ENCODE results near the gene FAM171A1.

The FAM171A1 gene

DNA sequence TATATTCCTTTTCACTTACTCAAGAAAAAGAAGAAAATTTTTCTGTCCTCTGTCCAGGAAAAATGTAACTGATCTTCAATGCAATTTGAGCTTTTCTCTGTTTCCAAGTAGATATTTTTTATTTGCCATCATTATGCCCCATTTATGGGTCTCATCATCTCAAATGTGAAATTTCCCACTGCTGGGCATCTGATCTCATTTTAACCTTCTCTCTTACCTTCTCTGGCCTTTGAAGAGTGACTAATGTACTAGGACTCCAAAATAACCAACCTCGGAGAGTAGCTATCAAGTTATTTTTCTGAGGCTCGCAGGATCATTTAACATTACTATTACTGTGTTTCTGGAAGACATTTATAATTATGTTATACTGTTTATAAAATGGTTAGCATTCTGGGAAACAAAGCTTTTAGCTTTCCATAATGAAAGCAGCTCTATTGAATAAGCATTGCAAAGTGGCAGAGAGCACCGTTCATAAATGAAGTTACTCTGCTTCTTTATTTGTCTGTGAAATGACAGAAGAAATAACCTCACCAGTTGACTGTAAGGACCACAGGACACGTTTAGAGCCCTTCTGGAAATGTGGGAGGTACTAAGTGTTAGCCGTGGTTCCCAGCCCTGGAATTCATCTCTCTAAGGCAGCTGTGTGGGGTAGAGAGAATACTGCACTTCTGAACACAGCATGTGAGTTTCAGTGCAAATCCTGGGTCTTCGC, 169.3 kb downstream of the FAM171A1 start:
- DNase-seq = no peak

DNA sequence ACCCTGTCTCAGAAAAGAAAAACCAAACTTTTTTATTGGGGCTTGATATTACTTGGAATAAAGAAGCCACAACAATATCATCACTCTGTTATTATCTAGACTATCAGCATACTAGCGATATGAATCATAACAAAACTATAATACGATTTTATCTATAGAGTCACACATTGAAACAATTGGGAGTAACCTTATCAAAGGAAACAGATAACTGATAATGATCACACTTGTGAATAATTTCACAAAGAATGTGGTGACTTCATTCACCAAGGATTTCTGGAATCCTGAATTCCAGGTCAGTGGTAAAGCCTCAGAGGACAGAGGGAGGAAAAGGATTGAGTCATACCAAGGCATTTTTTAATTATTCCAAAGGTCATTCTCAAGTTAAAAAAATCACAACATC, 170.5 kb downstream of the FAM171A1 start:
- no peak for DNase-seq

DNA sequence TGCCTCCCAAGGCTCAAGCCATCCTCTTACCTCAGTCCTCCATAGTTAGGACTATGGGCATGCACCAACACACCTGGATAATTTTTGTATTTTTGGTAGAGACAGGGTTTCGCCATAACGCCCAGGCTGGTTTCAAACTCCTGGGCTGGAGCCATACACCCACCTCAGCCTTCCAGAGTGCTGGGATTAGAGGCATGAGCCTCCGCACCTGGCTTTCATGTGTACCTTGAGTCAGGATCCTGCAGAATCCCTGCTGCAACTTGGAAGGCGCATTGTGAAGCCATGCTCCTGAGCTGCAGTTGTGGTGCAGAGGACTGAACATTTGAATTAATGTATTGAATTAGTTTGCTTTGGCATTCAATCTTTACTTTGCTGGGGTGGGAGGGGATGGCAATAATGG, 173.2 kb downstream of the FAM171A1 start:
- no peak for DNase-seq

DNA sequence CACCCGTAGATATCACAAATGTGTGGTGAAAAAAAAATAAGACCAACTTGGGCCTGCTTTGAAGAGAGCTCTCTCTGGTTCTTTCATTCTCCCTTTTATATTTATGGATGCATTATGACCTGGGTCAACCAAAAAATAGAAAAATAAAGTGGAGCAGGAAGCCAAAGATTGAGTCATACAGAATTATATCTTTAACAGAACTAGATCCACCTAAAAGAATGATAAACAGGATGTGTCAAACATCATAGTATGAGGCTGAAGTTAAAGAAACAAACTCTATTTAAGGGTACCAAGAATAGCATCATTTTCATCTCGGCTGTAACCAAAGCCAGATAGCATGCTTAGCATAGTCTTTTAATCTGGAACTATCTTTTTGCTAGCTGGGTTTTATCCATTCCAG, 173.8 kb downstream of the FAM171A1 start:
- DNase-seq = no peak

DNA sequence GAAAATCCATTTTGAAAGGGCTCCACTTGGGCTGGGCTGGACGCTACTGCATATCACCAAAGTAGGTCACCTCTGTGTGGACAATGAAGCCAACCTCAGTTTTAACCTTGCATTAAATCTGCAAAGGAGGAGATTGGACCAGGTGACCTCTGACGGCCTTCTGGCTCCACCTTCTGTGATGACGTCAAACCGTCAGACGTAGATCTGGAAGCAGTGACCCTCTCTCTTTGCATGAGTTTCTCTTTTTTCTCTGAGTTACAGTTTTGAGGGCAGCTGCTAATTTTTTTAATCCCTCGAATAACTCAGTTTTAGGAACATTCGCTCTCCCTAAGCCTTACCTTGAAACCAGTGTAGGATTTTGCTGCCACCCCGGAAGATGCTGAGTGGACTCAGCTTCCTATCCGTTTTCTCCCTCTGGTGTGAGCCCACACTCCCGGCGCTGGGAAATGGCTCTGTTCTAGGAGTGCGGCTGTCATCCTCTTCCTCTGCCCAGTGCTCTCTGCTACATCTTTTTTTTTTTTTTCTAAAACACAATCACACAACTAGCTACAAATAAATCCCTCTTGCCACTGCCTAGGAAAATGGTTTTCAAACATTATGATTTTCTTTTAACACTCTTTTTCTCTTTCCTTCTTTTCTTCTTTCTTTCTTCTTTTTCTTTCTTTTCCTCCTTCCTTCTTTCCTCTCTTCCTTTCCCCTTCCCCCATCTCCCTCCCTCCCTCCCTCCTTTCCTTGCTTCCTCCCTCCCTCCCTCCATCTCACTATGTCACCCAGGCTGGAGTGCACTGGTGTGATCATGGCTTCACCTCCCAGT, 174.9 kb downstream of the FAM171A1 start:
- peak; percentile 11 for DNase-seq

DNA sequence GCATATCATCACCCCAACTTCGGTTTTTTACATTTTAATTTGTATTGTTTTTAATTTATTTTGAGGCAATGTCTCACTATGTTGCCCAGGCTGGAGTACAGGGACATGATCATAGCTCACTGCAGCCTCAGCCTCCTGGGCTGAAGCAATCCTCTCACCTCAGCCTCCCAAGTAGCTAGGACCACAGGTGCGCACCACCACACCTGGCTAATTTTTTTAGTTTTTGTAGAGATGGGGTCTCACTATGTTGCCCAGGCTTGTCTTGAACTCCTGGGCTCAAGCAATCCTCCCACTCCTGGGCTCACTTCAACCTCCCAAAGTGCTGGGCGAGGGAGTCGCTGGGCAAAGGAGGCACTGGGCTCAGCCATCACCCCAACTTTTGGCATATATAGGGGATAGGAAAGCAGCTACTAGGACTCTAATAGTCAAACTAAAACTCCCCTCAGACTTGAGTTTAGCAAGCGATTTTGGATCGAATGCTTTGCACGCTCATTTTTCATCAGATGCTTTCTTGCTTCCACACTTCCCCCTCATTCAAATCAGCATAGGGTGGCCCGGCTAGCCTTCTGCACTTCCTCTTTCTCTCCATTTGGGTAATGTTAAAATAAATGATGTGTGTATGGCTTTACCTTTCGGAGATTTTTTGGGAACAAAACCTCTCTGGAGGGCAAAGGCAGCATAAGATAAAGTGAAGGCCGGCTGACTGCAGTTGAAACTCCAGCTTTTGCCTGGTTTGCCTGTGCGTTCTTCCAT, 181.8 kb downstream of the FAM171A1 start:
- no peak for DNase-seq

DNA sequence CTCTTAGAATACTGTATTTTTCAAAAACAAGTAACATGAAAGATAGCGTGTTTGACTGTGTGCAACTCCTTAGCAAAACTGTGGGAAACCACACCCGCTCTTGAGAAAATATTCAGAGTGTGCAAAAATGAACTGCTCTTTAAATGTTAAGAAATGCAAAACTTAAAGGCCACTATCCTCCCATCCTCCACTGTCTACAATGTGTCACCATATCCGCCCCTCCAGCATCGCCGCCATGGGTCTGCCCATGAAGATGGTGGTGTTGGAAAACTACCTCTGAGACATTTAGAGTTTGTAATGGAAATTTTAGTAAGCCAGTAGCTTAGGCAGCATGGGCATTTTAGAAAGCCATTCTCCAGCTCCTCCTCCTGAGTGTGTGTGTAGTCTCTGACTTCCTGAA, 182.5 kb downstream of the FAM171A1 start:
- DNase-seq = no peak

DNA sequence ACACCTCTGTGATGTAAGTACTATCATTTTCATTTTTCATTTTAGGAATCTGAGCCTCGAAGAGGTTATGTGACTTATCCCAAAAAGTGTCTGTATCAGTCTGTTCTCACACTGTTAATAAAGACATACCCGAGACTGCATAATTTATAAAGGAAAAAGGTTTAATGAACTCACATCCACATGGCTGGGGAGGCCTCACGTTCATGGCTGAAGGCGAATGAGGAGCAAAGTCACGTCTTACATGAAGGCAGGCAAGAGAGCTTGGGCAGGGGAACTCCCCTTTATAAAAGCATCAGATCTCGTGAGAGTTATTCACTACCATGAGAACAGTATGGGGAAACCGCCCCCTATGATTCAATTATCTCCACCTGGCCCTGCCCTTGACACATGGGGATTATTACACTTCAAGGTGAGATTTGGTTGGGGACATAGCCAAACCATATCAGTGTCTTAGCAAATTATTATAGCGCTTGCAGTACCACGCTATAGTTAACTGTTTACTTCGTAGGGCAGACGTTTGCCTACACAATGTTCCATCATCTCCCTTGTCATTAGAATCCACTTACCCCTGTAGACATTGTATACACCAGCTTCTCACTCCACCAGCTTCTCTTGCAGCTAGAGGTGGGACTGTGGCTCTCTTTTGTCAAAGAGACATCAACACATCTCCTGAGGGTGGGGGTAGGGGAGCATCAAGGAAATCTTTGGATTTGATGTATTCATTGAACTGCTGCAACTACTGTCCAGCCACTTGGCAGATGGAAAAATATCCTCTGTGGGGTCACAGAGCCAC, 187.2 kb downstream of the FAM171A1 start:
- no peak for DNase-seq

DNA sequence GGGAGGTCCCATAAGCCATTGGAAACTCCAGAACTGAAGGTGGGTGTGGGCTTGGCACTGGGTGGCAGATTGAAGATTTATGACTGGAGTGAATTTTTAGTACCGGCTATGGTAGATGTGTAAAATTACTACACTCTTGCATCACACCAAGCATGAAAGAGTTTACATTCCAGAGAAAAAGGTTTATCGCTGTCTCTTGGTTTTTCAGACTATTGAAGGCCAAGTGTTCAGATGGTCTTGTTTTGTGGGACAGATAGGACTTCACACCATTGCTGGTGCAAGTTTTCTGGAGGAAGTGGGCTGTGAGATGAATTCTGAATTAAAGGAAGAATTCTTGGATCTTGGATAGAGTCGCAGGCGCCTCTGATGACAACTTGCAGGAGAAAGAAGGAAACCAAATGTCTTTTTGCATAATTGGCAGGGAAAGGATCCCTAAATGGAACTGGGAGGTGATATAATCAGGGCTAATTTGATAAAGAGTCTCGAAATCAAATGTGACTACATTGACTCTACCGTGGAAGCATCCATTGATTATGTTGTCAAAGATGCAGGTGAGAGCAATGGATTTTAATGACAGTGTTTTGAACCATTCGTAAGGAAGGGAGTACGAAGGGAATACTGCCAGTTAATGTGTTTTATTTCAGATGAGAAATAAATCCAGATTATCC, 188.4 kb downstream of the FAM171A1 start:
- no peak for DNase-seq

DNA sequence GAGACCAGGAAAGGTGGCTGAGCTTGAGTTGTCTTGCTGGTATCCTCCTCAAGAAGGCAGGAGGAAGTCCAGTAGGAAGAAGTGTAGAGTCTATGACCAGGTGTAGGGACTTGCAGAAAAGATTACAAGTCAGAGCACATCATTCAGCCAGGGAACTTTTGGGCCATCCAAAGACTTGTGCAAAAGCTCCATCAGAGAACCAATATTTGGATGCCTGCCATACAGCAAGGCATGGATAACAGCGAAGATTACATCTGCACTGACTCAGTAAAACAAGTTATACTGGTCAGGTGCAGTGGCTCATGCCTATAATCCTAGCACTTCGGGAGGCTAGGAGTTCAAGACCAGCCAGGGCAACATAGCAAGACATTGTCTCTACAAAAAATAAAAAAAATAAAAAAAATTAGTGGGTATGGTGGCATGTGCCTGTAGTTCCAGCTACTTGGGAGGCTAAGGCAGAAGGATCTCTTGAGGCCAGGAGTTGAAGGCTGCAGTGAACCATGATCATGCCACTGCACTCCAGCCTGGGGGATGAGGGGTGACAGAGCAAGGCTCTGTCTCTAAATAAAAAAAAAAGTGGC, 189.4 kb downstream of the FAM171A1 start:
- DNase-seq = no peak

DNA sequence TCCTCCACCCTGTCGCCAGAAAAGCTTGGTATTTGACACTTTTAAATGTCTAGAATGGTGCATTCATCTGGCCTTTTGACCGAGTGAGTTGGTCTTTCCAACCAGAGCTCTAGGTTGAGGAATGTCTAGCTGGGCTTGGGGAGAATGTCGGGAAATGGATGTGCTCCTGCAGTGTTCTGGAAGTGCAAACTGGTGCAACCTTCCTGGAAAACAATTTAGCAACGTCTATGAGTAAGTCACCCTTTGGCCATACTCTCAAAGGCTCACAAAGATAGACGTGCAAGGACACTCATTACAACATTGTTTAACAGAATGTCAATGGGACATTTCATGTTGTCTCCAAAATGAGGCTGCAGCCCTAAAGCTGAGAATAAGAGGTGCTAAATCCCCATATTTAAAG, 190.4 kb downstream of the FAM171A1 start:
- DNase-seq = no peak

DNA sequence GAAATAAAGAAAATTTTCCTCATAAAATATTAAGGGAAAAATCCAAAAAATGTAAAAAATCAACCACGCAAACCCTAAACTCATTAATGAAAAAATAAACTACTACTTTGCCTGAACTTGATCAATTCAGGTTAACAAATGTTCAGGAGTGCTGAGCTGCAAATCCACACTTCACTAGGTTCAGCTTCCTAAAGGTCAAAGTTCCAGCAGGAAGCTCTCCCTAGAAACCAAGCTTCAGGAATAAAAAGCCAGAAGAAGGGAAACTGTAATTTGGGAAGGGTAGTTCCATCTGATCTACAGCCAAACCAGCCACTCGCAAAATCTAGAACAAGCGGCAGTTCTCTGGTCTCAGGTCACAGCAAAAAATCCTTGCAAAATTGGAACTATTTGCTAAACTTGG, 194.8 kb downstream of the FAM171A1 start:
- no peak for DNase-seq

DNA sequence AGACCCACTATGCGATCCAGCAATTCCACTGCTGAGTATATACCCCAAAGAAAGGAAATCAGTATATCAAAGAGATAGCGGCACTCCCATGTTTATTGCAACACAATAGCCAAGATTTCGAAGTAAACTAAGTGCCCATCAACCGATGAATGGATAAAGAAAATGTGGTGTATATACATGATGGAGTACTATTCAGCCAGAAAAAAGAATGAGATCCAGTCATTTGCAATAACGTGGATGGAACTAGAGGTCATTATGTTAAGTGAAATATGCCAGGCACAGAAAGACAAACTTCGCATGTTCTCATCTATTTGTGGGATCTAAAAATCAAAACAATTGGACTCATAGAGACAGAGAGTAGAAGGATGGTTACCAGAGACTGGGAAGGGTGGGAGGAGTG, 195.5 kb downstream of the FAM171A1 start:
- DNase-seq = no peak

DNA sequence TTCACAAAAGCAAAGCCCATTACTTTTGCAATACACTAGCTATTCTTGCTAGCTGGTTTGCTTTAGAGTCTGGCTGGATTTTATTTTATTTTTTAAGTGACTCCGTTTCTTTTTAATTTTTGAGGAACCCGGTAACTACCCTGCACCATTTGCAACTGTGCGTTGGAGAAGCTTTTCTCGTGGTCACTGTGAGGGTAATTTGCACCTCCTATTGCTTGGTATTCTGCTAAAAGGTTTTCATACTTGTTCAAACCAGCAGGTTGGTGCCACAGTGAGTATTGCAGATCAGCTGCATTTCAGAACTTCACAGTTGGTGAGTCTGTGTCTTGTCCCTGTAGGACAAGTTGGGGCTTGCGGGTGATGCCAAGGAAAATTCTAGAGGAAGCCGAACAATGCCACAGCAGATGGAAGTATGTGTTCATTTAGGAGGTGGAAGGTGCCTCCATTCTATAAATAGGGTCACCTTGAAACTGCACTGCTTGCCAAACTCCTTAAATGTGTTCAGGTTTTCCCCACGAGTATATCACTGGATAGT, 198.7 kb downstream of the FAM171A1 start:
- no peak for DNase-seq

DNA sequence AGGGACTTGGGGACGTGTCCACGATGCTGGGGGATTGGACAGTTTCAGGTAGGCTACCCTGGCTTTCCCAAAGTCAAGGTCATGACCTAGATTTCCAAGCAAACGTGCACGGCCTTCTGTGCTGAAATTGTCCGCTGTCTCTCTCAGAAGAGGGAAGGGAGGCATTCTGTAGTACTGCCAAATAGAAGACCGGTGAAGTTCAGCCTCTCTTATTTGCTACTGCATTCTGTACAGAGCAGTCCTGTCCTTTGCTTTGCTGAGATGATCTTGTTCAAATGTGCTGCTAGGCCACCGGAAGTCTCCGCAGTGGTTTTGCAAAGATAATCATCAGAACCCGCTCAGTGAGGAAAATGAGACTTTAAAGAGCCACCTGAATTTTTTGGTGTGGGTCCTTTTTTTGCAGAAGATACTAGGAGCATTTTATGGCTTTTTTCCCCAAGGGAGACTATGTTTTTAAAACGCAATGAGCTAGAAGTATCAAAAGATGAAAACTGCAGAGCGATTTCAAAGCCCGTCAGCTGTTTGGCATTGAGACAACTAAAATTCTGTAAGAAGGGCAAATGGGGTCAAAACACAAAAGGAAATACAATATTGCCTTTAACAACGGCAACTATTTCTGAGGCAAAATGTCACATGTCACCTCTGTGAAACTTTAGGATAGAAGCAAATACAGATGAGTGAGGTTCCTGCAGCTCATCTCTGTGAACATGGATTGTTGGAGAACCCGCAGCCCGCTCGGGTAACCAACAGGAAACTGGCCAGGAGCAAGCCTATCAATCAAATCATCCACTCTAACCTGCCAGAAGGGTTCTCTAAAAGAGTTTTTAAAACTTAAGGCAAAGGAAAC, 201.3 kb downstream of the FAM171A1 start:
- DNase-seq = no peak

DNA sequence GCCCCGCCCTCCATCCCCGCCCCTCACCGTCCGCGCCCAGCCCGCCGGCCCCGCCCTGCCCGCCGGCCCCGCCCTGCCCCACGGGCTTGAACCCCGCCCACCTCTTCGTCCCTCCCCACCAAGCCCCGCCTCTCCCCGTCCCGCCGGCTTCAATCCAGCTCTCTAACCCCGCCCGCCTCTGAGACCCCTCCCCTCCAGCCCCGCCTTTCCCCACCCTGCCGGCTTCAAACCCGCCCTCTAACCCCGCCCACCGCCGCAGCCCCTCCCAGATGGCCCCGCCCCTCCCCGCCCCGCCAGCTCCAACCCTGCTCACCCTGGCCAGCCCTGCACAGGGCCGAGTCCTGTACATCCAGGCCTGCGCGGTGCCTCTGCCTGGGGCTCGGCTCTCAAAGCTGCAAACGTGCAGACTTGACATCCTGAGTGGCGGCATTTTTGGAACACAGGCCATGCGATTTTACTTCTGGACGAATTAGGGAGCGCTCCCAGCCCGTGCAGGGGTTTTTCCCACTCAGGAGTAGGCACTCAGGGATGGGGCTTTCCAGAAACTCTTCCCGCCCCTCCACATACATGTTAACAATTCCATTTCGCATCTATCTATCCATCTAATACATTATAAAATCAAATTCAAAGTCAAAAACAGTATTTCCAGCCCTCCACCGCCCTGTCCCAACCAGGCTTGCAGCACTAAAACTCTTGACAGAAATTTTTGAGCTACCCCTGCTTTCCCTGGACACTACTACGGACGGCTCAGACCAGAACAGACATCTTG, 202.1 kb downstream of the FAM171A1 start:
- DNase-seq = peak; percentile 92

DNA sequence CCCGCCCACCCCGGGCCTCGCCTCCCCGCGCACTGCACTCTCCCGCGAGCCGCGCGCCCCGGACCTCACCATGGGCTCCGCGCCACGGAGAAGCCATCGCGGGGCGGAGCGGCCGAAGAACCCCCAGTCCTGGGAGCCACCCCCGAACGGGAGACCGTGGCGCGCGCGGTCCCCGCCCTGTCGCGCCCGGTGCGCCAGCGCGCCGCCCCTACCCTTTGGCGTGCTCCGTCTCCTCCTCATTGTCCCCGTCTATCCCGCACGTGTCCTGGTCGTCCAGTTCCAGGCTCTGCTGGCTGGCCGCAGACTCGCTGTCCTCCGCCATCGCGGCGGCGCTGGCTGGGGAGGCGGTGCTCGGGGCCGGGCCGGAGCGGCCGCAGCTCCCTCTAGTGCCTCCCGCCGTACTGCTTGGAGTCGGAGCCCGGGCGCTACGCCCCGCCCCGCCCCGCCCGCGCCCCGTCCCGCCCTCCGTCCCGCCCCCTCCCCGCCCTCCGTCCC, 202.8 kb downstream of the FAM171A1 start, which contains the start of gene NMT2:
NMT2 (minus strand) TSS at position 403 of the 495 bp plus-strand sequence; CDS start at position 322, 81 bp downstream.
- DNase-seq = no peak

DNA sequence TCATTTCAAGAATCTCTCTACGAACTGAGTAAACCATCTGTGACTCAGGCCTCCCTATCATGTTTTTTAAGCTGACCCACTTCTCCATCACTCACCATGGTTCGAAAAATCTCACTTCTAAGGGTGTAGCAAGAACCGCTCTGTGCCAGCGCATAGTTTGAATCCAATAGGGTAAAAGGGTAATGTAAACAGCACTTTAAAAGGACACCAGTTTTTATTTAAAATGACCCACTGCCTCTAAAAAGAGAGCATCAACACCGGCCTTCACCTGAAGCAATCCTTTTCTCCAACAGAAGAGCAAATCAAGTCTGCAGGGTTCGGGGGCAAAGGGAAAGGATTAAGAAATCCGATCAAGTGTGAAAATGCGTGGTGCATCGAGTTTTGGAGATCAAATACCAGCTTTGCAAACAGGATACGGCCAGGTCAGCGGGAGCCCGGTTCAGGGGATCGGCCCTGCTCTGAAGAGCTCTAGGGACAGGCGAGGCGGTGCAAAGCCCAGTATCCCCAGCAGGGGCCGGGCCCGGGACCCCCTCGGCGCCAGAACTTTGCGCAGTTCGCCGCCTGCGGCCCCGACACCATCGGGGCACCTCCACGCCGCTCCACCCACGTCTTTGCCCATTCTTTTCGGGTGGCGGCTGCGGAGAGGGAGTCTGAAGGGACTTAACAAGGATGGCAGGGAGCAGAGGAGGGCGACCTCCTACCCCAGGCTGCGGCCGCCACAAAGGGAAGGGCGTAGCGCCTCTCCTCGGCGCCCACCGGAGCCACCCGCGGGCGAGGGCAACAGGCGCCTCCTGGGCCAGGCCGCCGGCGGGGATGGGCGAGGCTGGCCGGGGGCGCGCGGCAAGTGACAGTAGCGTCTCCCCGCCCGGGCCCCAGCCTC, 203.4 kb downstream of the FAM171A1 start:
- peak; percentile 26 for DNase-seq
